DMS153 (cell line): ENCODE data around the gene COPS9.

Experiments used
- DNase-seq: peaks from one replicate; lab custom pipeline; 2025; lab: John Stamatoyannopoulos, UW

Gene COPS9

DNA sequence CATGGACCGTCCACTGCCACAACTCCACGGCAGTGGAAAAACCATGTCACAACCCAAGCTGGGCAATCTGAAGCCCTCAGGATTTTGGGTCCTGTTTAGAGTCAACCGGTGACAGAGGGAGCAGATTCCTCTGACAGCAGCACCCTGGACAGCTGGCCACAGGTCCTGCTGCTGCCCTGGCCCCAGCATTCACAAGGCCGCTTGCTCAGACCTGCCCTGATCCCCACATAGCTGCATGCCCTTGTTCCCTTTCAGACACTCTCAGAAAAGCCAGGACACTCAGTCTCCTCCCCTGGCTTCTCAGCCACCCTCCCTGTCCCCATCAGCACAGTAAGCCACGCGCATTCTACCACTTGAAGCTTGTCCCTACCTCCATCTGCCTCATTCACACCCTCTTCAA lies 1.6 kb downstream of the COPS9 start:
- DNase-seq, result no peak

DNA sequence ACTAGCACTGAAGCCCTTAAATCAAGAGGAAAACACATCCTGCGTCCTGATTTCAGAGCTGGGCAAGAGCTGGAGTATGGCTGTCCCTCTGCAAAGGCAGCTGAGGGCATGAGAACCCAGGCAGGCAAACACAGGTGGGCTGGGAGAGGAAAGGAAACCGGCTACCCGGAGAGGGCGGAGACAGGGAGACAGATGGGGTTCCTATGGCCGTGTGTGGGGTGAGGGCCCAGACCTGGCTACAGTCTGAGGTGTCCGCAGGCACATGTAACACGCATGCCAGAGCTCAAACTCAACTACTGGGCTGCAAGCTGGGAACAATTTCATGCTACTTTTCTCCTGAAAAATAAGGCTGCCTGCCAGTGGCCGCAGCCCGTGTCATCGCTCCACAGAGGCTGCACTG lies 2.7 kb downstream of the COPS9 start:
- DNase-seq, result no peak

DNA sequence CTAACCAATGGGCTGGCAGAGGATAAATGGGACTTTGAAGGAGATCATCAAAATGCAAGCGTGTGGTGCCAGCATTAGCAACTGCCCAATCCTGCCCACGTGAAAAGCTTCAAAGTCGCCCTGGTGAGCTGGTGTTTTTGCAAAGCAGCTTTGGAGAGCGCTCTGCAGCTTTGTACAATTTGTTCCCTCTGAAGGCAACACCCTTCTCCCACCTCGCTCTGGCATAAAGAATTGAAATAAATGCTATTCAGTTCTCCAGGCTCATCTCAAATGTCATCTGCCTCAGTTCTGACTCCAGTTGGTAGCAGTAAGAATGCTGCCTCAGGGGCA lies 3.5 kb downstream of the COPS9 start:
- no peak for DNase-seq

DNA sequence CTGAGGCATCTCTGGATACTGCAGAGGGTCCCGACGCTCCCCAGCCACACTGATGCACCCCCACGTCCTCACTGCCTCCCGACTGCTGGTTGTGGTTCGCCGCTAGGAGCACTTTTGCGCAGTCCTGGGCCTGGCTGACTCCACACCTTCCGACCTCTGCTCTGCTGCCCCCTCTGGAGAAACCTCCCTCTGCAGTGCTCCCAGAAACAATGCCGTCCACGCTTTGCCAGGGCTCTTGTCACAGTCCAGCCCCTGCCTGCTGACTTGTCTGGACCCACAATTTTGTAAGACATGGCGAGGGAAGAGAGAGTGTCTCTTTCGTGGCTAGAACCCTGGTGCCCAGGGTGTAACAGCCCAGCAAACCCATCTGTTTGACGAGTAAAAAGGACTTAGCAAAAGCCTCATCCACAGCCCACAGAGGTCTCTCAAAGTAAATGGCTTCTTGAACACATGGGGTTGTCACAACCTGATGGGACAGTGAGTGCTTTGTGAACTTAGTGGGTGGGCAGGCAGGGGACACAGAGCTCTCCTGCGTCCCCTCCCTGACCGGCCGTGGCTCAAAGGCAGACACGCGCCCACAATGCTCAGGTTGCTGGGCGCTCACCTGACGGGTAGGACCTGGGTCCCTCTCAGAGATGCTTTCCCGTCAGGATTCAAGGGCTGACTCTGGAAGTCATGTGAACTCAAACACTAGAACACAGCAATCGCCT lies 4.0 kb downstream of the COPS9 start:
- no peak for DNase-seq

DNA sequence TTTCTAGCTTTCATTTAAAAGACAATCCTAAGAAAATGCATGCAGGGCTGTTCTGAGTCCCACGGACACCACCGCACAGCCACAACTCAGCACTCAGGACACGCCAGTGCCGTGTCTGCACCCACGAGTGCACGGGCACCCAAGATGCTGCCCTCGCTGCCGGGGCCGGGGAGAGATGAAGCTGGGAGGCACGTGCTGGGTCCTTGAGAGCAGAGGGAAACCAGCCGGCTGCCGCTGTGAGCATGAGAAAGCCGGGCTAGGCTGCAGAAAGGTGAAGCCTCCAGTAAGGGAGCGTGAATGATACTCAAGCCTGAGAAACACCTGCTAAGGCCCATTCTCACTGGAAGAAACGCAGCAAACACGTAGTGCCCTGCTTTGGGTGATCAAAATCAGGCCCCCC lies 4.8 kb downstream of the COPS9 start:
- DNase-seq, result no peak

DNA sequence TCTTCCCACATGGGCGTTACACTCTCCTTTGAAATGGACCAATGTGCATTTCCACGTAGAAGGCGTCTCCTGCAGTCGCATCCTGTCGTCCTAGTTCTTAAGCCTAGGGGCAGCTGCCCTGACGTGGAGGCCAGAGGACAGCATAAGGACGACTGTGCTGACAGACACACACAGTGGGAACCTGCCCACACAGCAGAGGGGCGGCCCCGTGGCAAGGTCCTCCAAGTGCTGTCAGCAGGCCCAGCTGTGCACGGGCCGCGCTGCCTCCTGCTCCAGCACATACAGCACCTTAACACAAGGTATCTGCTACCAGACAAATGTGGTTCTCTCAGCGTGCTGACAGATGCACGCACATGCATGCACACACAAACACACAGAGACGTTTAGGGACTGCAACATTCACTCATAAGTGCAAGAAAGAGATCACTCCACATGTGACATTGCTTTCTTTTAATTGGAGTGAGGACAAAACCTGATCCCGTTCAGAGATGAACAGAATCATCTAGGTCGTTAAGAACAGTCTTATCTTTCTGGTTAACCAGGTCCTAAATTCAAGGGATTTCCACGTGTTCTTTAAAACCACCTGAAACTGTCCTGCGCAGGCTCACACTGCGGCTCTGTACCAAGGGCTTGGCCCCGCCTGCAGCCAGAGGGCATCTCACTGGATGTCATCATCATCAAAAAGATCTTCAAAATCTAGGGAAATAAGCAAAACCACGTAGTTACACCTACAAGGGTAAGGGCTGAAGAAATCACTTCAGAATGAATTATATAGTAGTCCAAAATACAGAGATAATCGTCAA lies 5.5 kb downstream of the COPS9 start:
- DNase-seq, result no peak

DNA sequence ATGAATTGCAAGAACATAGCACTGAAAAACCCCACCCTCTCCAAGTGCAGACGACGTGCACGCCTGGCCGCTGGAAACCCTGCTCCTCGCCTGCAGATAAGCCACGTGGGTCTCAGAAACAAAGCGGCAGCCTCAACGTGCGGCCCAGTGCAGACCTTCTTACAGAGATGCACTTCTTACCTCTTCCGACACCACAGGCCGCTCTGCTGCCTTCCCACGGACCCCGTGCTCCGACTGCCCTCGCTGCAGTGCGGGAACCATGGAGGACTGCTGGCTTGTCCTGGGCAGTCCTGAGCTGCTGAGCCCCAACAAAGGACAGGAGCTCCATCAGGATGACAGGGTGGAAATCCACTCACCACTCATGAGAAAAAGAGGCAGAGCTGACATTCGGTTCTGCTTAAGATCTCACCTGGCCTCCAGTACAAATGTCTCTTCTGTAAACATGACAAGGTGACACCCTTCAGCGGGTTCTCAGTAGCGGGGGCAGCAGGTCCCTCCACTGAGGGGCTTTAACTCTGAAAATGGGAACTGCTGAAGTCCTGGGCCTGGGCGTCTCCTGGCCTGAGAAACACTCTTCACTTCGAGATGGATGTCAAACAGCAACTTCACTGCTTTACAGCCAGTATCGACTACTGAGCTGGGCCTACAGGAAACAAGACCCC lies 6.2 kb downstream of the COPS9 start:
- DNase-seq, result no peak

DNA sequence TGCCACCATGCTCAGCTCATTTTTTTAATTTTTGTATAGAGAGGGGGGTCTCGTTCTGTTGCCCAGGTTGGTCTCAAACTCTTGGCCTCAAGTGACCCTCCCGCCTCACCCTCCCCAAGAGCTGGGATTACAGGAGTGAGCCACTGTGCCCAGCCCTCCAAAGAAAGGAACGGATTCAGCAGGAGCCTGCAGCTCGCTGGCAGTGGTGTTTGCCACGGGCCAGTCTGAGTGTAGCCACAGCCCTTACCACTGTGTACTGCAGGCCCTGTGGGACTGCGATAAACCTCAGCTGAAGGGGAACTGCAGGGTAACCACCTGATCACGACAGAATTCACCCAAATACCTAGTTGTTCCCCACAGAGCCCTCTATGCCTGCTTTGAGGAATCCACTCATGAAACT lies 6.8 kb downstream of the COPS9 start:
- DNase-seq, result no peak

DNA sequence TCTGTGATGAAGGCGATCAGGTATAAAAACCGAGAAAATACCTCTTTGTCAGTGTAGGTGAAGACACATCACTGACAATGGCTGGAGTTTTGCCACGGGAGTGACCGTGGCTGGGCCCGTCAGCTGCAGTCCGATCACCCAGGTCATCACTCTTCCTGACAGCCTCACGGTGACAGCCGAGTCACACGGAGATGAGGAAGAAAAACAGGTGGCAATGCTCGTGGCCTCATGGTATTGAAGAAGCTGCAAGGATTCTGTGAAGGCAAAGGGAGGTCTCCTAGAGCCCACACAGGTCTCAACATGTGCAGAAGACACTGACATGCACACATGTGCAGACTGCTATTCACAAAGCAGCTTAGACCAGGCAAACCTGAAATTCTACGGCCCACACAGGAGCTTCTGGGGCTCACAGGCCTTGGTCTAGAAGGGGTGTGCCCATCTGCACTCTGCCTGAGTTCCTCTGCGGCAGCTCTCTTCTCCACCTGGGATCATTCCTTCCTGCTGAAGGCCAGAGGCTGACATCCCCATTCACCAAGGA lies 7.4 kb downstream of the COPS9 start:
- DNase-seq, result no peak

DNA sequence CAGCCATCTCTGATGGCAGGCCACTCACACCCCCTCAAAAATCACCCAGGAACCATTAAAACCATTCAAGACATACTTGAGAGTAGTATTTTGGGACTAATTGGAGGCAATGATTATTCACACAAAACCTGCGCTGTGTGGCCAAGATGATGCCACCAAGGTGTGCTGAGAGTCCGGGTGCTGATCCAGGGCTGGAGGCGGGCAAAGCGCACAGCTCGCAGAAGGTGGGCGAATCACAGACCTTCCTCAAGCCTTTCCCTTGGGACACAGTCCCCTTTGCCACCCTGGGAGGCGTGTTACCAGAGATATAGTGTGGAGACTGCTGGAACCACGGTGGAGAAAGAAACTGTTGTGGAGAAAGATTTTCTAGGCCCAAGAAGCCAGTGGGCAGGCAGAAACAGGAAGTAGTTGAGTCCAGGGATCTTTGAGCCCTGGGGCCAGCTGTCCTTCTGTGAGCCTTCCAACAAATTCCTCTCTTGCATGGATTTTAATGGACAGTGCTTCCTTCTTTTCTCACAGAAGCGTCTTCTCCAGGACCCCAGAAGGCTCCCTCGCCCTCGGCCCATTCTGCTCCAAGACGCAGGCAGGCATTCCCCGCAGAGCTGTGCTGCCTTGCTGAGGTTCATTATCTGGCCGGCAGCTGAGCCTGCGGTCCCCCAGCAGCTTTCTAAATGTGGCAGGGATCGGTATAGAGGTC lies 8.0 kb downstream of the COPS9 start:
- DNase-seq, result no peak

DNA sequence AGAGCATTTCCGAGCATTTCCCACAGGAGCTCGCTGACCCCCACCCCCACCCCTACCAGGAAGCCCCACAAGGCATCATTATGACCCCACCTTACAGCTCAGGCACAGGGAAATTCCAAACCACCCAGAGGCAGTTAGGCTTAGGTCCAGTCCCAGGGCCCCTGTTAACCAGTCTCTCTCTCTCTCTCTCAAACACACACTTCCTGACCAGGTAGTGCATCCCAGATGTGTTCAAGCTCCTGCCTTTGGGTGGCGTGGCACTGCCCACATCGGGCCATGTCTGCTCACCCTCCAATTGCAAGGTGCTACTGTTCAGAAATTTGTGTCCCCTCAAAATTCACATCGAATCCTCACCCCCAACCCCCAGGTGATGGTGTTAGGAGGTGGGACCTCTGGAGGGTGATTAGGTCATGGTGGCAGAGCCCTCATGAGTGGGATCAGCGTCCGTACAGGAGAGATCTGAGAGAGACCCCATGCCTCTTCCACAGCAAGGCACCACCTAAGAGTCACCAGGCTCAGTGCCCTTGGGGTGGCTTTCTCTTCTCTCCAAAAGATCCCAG lies 8.8 kb downstream of the COPS9 start:
- DNase-seq, result no peak

DNA sequence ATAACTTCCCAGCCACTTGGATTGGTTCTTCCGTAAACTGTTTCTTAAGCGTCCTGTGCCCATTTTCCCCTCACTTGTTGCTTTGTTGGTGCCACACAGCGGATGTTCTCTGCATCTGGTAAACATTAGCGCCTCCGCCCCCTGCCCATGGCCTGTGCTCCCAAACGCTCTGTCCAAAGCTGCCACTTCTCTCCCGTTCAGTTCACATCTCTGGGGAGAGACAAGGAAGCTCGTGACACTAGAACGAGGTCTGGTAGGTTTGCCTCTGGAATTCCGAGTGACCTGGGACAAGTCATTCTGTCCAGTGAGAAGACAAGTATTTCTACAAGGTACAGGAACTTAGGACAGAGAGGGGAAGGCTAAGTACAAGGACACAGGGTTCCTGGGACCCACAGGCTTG lies 9.4 kb downstream of the COPS9 start:
- no peak for DNase-seq

DNA sequence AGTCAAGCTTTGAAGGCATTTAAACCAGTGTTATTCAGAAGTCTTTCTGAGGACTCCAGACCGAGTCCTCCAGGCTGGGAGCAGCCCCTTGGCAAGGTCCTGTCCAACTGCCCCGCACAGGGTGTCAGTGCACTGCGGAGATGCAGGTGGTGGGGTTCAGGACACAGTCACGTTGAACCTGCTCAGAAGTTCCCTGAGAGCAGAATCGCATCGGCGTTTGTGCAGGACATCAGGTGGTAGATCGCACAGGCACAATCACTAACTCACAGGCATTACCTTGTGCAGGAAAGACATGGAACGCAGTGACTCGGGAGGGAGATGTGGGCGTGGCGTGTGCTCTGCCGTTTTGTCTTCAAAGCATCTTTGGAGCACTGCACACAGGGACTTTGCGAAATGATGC lies 10.4 kb downstream of the COPS9 start:
- DNase-seq, result no peak

DNA sequence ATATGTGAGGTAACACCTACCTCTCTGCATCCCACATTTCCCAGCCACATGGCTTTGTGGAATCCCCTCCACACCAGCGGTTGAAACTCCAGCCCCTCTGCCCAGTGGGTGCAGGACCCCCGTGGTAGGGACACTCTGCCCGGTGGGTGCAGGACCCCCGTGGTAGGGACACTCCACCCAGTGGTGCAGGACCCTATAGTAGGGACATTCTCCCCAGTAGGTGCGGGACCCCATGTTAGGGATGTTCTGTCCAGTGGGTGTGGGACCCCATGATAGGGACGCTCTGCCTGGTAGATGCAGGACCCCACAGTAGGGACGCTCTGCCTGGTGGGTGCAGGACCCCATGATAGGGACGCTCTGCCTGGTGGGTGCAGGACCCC lies 11.5 kb downstream of the COPS9 start:
- no peak for DNase-seq

DNA sequence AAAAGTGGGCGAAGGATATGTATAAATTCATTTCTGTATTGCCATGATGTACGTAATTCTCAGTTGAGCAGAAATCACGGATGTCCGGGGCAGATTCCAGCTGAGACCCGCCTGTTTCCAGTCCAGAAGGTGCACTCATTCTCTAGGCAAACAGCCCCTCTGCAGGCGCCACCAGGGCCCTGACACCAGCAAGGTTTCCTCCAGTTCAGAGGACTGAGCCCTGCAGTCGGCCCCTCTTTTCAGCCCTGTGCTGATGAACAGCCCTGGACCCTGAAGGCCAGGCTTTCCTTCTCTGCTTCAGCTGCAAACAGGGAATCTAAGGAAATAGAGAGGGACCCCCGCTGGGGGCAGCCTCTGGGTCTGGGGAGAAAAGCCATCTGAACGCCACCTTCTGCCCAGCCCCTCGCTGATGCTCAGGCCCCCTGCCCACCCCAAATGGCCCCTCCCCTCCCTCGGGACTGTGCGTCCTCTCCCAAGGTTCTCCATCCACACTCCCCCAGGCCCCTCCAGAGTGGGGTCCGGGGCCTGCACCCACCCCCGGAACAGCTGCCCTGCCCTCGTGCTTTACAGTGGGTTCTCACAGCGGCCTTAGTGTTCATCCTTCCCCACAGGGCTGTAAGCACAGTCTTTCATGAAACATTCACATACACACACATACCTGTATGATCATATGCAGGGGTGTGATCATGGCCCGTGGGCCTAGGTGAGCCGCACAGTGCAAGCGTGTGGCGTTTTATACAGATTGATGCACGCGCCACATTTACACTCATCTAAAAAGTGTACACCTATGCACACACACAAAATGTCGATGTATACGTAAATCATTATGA lies 12.1 kb downstream of the COPS9 start:
- no peak for DNase-seq

DNA sequence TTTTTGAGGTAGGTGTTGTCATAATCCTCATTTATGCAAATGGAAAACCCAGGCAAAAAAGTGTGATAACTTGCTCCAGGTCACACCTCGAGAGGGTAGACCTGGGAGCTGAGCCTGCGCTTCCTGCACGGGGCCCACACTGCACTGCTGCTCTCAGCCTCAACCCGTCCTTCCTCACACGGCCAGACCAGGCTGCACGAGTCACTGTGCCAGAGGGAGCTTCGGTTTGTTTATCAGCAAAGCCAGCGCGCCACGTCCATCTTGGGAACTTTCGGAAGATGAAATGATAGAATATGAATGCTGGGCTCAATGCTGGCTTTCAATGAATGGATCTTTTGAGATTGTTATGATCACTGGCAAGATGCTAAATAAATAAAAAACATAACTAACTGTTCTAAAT lies 14.4 kb downstream of the COPS9 start:
- no peak for DNase-seq

DNA sequence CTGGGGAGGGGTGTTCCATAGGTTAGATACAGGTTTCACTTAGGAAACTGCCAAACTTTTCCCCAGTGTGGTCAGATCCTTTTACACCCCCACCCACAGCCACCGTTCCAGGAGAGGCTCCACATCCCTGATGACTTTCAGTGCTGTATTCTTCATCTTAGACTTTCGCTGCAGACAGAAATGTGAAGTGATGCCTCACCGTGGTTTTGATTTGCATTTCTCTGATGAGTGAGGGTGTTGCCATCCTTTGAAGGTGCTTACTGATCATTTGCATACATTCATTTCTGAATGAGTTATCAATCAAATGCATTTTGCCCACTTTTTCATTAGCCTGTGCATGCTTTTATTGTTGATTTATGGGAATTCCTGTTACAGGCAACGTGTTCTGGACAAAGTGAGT lies 14.9 kb downstream of the COPS9 start:
- DNase-seq, result no peak

DNA sequence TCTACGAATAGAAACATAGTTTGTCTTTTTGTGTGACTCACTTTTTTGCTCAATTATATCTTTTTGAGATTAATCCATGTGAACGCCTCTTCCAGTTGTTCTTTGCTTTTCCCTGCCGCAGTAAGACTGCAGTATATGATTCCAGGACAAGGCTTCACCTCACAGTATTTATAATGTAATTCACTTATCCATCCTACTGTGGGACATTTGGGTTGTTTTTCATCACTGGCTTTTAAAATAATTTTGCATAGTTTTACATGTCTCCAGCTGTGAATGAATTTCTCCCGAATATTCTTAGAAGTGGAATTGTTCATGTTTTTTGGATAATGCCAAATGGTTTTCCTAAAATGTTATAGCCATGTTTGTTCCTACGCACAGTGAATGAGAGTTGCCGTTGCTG lies 21.9 kb downstream of the COPS9 start:
- no peak for DNase-seq

DNA sequence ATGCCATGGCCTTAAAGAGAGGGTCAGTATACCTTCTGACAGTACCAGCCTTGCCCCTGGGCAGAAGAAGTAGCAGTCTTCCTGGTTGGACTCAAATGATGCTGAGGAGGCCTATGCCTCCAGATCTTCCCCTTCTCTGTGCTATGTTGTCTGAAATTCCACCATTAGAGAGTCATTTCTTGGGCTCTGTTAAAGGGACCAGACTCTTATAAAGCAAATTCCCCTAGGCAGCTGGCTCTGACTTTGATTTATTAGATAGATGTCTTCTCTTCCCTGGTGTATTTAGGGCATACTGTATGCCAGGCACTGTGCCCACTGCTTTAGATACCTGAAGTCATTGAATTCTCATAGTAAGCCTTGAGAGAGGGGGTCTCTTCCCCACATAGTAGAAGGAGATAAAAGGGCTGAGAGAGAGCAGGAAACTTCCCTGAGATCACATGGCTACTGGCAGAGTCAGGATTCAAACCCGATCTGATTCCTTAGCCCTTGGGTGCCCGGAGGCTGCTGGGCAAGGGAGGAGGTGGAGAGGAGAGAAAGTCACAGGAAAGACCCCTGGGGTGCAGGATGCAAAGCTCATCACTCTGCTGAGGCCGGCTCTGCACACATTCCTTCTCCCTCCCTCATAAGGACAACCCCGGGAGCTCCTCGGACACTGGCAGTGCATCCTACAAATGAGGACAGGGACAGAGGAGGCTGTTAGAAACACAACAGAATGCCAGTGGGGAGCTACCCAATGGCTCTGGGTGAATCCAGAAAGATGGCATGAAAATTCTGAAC lies 23.0 kb downstream of the COPS9 start:
- no peak for DNase-seq

DNA sequence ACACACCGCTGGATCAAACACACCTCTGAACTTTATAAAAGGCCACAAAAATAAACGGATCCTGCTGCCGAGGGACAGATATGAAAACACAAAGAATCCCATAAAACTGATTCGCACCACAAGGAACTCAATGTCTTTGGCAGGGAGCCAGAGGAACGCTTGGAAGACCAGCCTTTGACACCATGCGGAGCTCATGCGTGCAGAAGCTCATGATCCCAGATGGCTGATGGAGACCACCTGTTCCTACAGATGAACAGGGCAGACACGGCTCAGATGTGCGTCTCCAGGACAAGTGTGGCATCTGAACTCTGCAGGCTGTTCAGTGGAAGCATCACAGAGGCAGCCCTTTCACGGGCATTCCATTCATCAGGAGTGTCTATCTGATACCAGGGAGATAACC lies 24.9 kb downstream of the COPS9 start:
- DNase-seq, result no peak

DNA sequence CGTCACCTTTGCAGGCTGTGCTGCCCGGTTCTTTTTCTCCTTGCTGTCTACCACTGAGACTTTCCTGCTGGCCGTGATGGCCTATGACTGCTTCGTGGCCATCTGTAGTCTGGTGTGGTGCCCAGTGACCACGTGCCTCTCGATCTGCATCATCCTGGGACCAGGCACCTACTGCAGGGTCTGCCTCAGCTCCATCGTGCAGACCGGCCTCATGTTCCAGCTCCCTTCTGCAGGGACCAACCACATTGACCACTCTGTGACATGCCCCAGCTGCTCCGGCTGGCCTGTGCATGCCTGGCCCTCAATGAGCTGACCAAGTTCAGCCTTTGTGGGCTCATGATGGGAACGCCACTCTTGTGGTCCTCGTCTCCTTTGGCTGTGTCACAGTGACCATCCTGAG lies 26.7 kb downstream of the COPS9 start:
- no peak for DNase-seq
